ENCODE measurements around the gene ENSA. TPM values are rescaled to one million over a fixed set of nuclear protein-coding genes. Genes with fewer than 3 reads are reported as not detected.
A peak's percentile ranks its signal among the peaks of the same experiment; 100 is the strongest.
"Not testable (repeated sequence)": the region's sequence is repeated elsewhere in the genome, so short reads cannot be mapped to it uniquely, and the experiment has no call there.

The ENSA gene
- total RNA-seq, 1 experiment from 2014 or later, result 178 TPM

GRCh38 chr1:150610576-150610975 is 18.8 kb downstream of the ENSA start:
- POLR2A ChIA-PET, result no interaction called here
- H3K4me3 Mint-ChIP-seq (ENCODE audit: unreplicated experiment), result no peak overlapping the region
- no peaks in the 10 kb centered on the region for H3K36me3 ChIP-seq (ENCODE audit: control insufficient read depth, insufficient read depth, low read length)
- CTCF ChIA-PET, result no interaction called here
- no TSS peak for BruUV-seq (replicated peaks)
- no peaks in the 10 kb centered on the region for H3K9me3 Mint-ChIP-seq (ENCODE audit: unreplicated experiment)
- peaks cover 23% of the 10 kb centered on the region for H3K4me1 ChIP-seq
- no peak for TF ChIP-seq CTCF (IDR thresholded peaks at IDR 0.05; ENCODE audit: insufficient read depth in 1 of 2, low read depth in 1 of 2, low read length in 1 of 2, severe bottlenecking in 1 of 2, unreplicated experiment in 1 of 2)
- no peaks in the 10 kb centered on the region for H3K27me3 Mint-ChIP-seq (ENCODE audit: insufficient read depth, unreplicated experiment)
- no peak overlapping the region for H3K4me3 ChIP-seq (ENCODE audit: low read depth, low read length)
- H3K36me3 Mint-ChIP-seq (ENCODE audit: insufficient read depth, unreplicated experiment), result peaks cover 12% of the 10 kb centered on the region
- intact Hi-C loops (cut with micrococcal nuclease; ENCODE audit: unreplicated experiment), result no loop called here
- peaks cover 10% of the 10 kb centered on the region for H3K4me1 Mint-ChIP-seq (ENCODE audit: low read depth, unreplicated experiment)
- no peak overlapping the region for H3K27ac Mint-ChIP-seq (ENCODE audit: unreplicated experiment)
- DNase-seq, result no peak
- H3K9me3 ChIP-seq, result no peaks in the 10 kb centered on the region
- no peaks in the 10 kb centered on the region for H3K27me3 ChIP-seq (replicated peaks; ENCODE audit: control insufficient read depth, insufficient read depth, low read length)

- Mint-ChIP-seq H3K27ac (ENCODE audit: unreplicated experiment) (no peak overlapping the region), H3K4me3 (ENCODE audit: unreplicated experiment) (no peak overlapping the region), H3K4me1 (ENCODE audit: low read depth, unreplicated experiment) (peaks cover 9% of the 10 kb centered on the region), H3K36me3 (ENCODE audit: insufficient read depth, unreplicated experiment) (peaks cover 8% of the 10 kb centered on the region), H3K27me3 (ENCODE audit: insufficient read depth, unreplicated experiment) (no peaks in the 10 kb centered on the region), H3K9me3 (ENCODE audit: unreplicated experiment) (no peaks in the 10 kb centered on the region)
- no peak for TF ChIP-seq CTCF (IDR thresholded peaks at IDR 0.05; ENCODE audit: insufficient read depth in 1 of 2, low read depth in 1 of 2, low read length in 1 of 2, severe bottlenecking in 1 of 2, unreplicated experiment in 1 of 2)
- Histone ChIP-seq H3K4me1 (peaks cover 28% of the 10 kb centered on the region), H3K9me3 (no peaks in the 10 kb centered on the region), H3K27me3 (replicated peaks; ENCODE audit: control insufficient read depth, insufficient read depth, low read length) (no peaks in the 10 kb centered on the region), H3K4me3 (ENCODE audit: low read depth, low read length) (no peak overlapping the region), H3K36me3 (ENCODE audit: control insufficient read depth, insufficient read depth, low read length) (no peaks in the 10 kb centered on the region)
- ChIA-PET POLR2A (interaction anchor here (0.5 kb wide), 1 partner anchor 31 kb away, joined by 3 read pairs; no protein-coding TSS in a partner anchor), CTCF (no interaction called here)
- intact Hi-C loops (cut with micrococcal nuclease; ENCODE audit: unreplicated experiment), result no loop called here
- no TSS peak for BruUV-seq (replicated peaks)
- no peak for DNase-seq
Measured at GRCh38 chr1:150609732-150610131, 19.7 kb downstream of the ENSA start.

GRCh38 chr1:150606463-150607142 is 22.8 kb downstream of the ENSA start:
- no peak overlapping the region for H3K27ac Mint-ChIP-seq (ENCODE audit: unreplicated experiment)
- BruUV-seq (replicated peaks), result no TSS peak
- no peaks in the 10 kb centered on the region for H3K27me3 Mint-ChIP-seq (ENCODE audit: insufficient read depth, unreplicated experiment)
- no peak for DNase-seq
- H3K9me3 Mint-ChIP-seq (ENCODE audit: unreplicated experiment), result no peaks in the 10 kb centered on the region
- ChIA-PET CTCF (no interaction called here), POLR2A (interaction anchor here (0.9 kb wide), 1 partner anchor 27 kb away, joined by 4 read pairs; the partner anchor contains the start of gene MCL1)
- no peaks in the 10 kb centered on the region for H3K36me3 ChIP-seq (ENCODE audit: control insufficient read depth, insufficient read depth, low read length)
- peaks cover 22% of the 10 kb centered on the region for H3K4me1 Mint-ChIP-seq (ENCODE audit: low read depth, unreplicated experiment)
- peaks cover 6% of the 10 kb centered on the region for H3K36me3 Mint-ChIP-seq (ENCODE audit: insufficient read depth, unreplicated experiment)
- TF ChIP-seq CTCF (IDR thresholded peaks at IDR 0.05; ENCODE audit: insufficient read depth in 1 of 2, low read depth in 1 of 2, low read length in 1 of 2, severe bottlenecking in 1 of 2, unreplicated experiment in 1 of 2), result no peak
- H3K4me3 Mint-ChIP-seq (ENCODE audit: unreplicated experiment), result no peak overlapping the region
- H3K4me3 ChIP-seq (ENCODE audit: low read depth, low read length), result no peak overlapping the region
- intact Hi-C loops (cut with micrococcal nuclease; ENCODE audit: unreplicated experiment), result no loop called here
- no peaks in the 10 kb centered on the region for H3K9me3 ChIP-seq
- no peaks in the 10 kb centered on the region for H3K27me3 ChIP-seq (replicated peaks; ENCODE audit: control insufficient read depth, insufficient read depth, low read length)
- peaks cover 20% of the 10 kb centered on the region for H3K4me1 ChIP-seq

DNA sequence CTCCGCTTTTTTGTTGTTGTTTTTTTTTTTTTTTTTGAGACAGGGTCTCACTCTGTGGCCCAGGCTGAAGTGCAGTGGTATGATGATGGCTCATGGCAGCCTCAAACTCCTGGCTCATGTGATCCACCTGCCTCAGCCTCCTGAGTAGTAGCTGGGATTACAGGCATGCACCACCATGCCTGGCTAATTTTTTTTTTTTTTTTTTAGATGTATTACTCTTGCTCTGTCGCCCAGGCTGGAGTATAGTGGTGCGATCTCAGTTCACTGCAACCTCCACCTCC is 24.0 kb downstream of the ENSA start:
- not testable (repeated sequence) for H3K4me3 Mint-ChIP-seq (ENCODE audit: unreplicated experiment); H3K36me3 ChIP-seq (ENCODE audit: control insufficient read depth, insufficient read depth, low read length); DNase-seq; H3K27me3 ChIP-seq (replicated peaks; ENCODE audit: control insufficient read depth, insufficient read depth, low read length); BruUV-seq (replicated peaks); H3K27me3 Mint-ChIP-seq (ENCODE audit: insufficient read depth, unreplicated experiment); H3K9me3 ChIP-seq; H3K36me3 Mint-ChIP-seq (ENCODE audit: insufficient read depth, unreplicated experiment); H3K4me3 ChIP-seq (ENCODE audit: low read depth, low read length); H3K9me3 Mint-ChIP-seq (ENCODE audit: unreplicated experiment)
- ChIA-PET CTCF (interaction anchor here (0.6 to 1.5 kb wide), 4 partner anchors 26 to 239 kb away, joined by 3 to 5 read pairs (median 3); partner anchors contain the start of gene MCL1), POLR2A (interaction anchor here (0.6 to 2.4 kb wide), 3 partner anchors 26 to 272 kb away, joined by 3 to 16 read pairs (median 6); partner anchors contain the start of gene MCL1)
- intact Hi-C loops (cut with micrococcal nuclease; ENCODE audit: unreplicated experiment), result loop anchor here (2.0 kb wide), 1 partner anchor 27 kb away; the partner anchor contains the start of gene MCL1
- H3K4me1 ChIP-seq, result peaks cover 15% of the 10 kb centered on the region
- H3K4me1 Mint-ChIP-seq (ENCODE audit: low read depth, unreplicated experiment), result peaks cover 16% of the 10 kb centered on the region
- peak overlapping the region; percentile 95 for H3K27ac Mint-ChIP-seq (ENCODE audit: unreplicated experiment)

Measured in Caco-2 (cell line).